A549 (cell line): ENCODE measurements around the gene NOP53. TPM values are rescaled to one million over a fixed set of nuclear protein-coding genes. Genes with fewer than 3 reads are reported as not detected.
A peak's percentile ranks its signal among the peaks of the same experiment; 100 is the strongest.

Experiments used
- BHLHE40 ChIP-seq: IDR thresholded peaks from 2 replicates; pipeline ENCODE4 v1.6.1; 2012; ENCODE audit warnings: low read depth, low read length, inconsistent platforms
- CBX2 ChIP-seq: fragments of 200-600 bp; sonication (generic); IDR thresholded peaks from 2 replicates; pipeline ENCODE4 v1.6.1; 2016; ENCODE audit warnings: low read depth, mild to moderate bottlenecking, borderline replicate concordance
- CBX8 ChIP-seq: fragments of 200-600 bp; sonication (generic); IDR thresholded peaks from 2 replicates; pipeline ENCODE4 v1.6.1; 2016
- CEBPB ChIP-seq, 2 experiments: fragments of >200 bp in 1 of 2; sonication (Bioruptor Twin) in 1 of 2; formaldehyde crosslinking in 1 of 2; IDR thresholded peaks; 2 replicates each; pipeline ENCODE4 v1.6.1; 2012 to 2016
- CHD2 ChIP-seq: fragments of 150-350 bp; IDR thresholded peaks from 2 replicates; pipeline ENCODE4 v1.6.1; 2014; ENCODE audit warnings: low read length; ENCODE audit not compliant: partially characterized antibody
- CHD4 ChIP-seq: fragments of 200-600 bp; sonication (generic); IDR thresholded peaks from 2 replicates; pipeline ENCODE4 v1.6.1; 2016; ENCODE audit warnings: antibody characterized with exemption, mild to moderate bottlenecking, borderline replicate concordance
- EP300 ChIP-seq, 2 experiments: fragments of >200 bp; sonication (Bioruptor Twin); formaldehyde crosslinking; IDR thresholded peaks; 2 replicates in 1 of 2; 3 replicates in 1 of 2; pipeline ENCODE4 v1.6.1; 2016 to 2017
- FOSB ChIP-seq: fragments of 250-450 bp; sonication (Bioruptor Pico); IDR thresholded peaks from 2 replicates; pipeline ENCODE4 v1.5.0; 2020; ENCODE audit warnings: mild to moderate bottlenecking, moderate library complexity
- GATA3 ChIP-seq: IDR thresholded peaks from 2 replicates; pipeline ENCODE4 v1.6.1; 2012; ENCODE audit warnings: borderline replicate concordance
- HDAC2 ChIP-seq: fragments of 200-600 bp; sonication (generic); IDR thresholded peaks from 2 replicates; pipeline ENCODE4 v1.6.1; 2016
- HOXA7 ChIP-seq: fragments of 250-450 bp; sonication (Bioruptor Pico); IDR thresholded peaks from 2 replicates; pipeline ENCODE4 v1.5.0; 2020; ENCODE audit warnings: mild to moderate bottlenecking, moderate library complexity
- HOXB5 ChIP-seq: fragments of 250-450 bp; sonication (Bioruptor Pico); IDR thresholded peaks from 2 replicates; pipeline ENCODE4 v1.5.0; 2020; ENCODE audit warnings: mild to moderate bottlenecking, moderate library complexity
- JUN ChIP-seq, 2 experiments: fragments of >200 bp; sonication (Bioruptor Twin); formaldehyde crosslinking; IDR thresholded peaks; 2 replicates in 1 of 2; 3 replicates in 1 of 2; pipeline ENCODE4 v1.6.1; 2016 to 2017
- KDM1A ChIP-seq: fragments of 200-600 bp; sonication (generic); IDR thresholded peaks from 2 replicates; pipeline ENCODE4 v1.6.1; 2016; ENCODE audit warnings: low read depth, mild to moderate bottlenecking
- KDM5A ChIP-seq: fragments of 200-600 bp; sonication (generic); IDR thresholded peaks from 2 replicates; pipeline ENCODE4 v1.6.1; 2016; ENCODE audit warnings: antibody characterized with exemption, mild to moderate bottlenecking
- MAX ChIP-seq: IDR thresholded peaks from 2 replicates; pipeline ENCODE4 v1.6.1; 2012
- MAZ ChIP-seq: fragments of 150-350 bp; IDR thresholded peaks from 2 replicates; pipeline ENCODE4 v1.6.1; 2014; ENCODE audit warnings: antibody characterized with exemption, low read depth, low read length, borderline replicate concordance
- NR3C1 ChIP-seq: fragments of >200 bp; sonication (Bioruptor Twin); formaldehyde crosslinking; IDR thresholded peaks from 3 replicates; pipeline ENCODE4 v1.6.1; 2017
- PHF8 ChIP-seq: fragments of 200-600 bp; sonication (generic); IDR thresholded peaks from 2 replicates; pipeline ENCODE4 v1.6.1; 2016; ENCODE audit warnings: low read depth, mild to moderate bottlenecking, antibody characterized with exemption, moderate library complexity, borderline replicate concordance
- POLR2A ChIP-seq: IDR thresholded peaks from 2 replicates; pipeline ENCODE4 v1.6.1; 2012; ENCODE audit warnings: mild to moderate bottlenecking, low read length
- POLR2AphosphoS2 ChIP-seq: conservative IDR thresholded peaks from 2 replicates; pipeline ENCODE4 v1.6.1; 2012; ENCODE audit warnings: low read length, improper control_type of control experiment, inconsistent platforms
- RAD21 ChIP-seq, 2 experiments: fragments of >200 bp in 1 of 2; sonication (Bioruptor Twin) in 1 of 2; formaldehyde crosslinking in 1 of 2; IDR thresholded peaks in 1 of 2; conservative IDR thresholded peaks in 1 of 2; 2 replicates in 1 of 2; 3 replicates in 1 of 2; pipeline ENCODE4 v1.6.1; 2012 to 2018; ENCODE audit warnings: inconsistent platforms in 1 of 2
- RARB ChIP-seq: fragments of 250-450 bp; sonication (Bioruptor Pico); IDR thresholded peaks from 2 replicates; pipeline ENCODE4 v1.8.0; 2021; ENCODE audit warnings: mild to moderate bottlenecking, moderate library complexity
- RCOR1 ChIP-seq: fragments of 150-350 bp; IDR thresholded peaks from 2 replicates; pipeline ENCODE4 v1.6.1; 2014; ENCODE audit warnings: antibody characterized with exemption, low read length, low read depth
- RFX5 ChIP-seq: fragments of 450-650 bp; IDR thresholded peaks from 2 replicates; pipeline ENCODE4 v1.7.1; 2014; ENCODE audit warnings: antibody characterized with exemption, mild to moderate bottlenecking, moderate library complexity
- RNF2 ChIP-seq: fragments of 200-600 bp; sonication (generic); IDR thresholded peaks from 2 replicates; pipeline ENCODE4 v1.6.1; 2016; ENCODE audit warnings: low read depth, mild to moderate bottlenecking, antibody characterized with exemption, moderate library complexity, borderline replicate concordance
- TFCP2L1 ChIP-seq: fragments of 250-450 bp; sonication (Bioruptor Pico); IDR thresholded peaks from 2 replicates; pipeline ENCODE4 v1.5.0; 2021; ENCODE audit warnings: mild to moderate bottlenecking
- TP53 ChIP-seq: fragments of 250-450 bp; sonication (Bioruptor Pico); IDR thresholded peaks from 2 replicates; pipeline ENCODE4 v1.5.0; 2021; ENCODE audit warnings: mild to moderate bottlenecking, moderate library complexity
- ZSCAN20 ChIP-seq: fragments of 250-450 bp; sonication (Bioruptor Pico); IDR thresholded peaks from 2 replicates; pipeline ENCODE4 v1.8.0; 2022; ENCODE audit warnings: mild to moderate bottlenecking, moderate library complexity
- polyA plus RNA-seq, 4 experiments: library from polyadenylated mRNA; depleted of rRNA in 3 of 4; stranded (reverse); fragments of >200 nt; fragmentation: RNase III in 1 of 4; extraction: RNeasy Plus Mini Kit Qiagen cat#74134 plus additional on column Dnase treatment in 1 of 4; gene quantifications; 2 replicates in 3 of 4; 3 replicates in 1 of 4; pipeline ENCODE4 v1.2.3, GENCODE V29; 2011 to 2017
- TF ChIP-seq, protein P1 (sequence below): fragments of 450-650 bp; IDR thresholded peaks from 2 replicates; pipeline ENCODE4 v1.6.1; 2014; ENCODE audit warnings: antibody characterized with exemption
- TF ChIP-seq, protein P2 (sequence below): fragments of >200 bp; sonication (Bioruptor Twin); formaldehyde crosslinking; IDR thresholded peaks from 2 replicates; pipeline ENCODE4 v1.6.1; 2016
- TF ChIP-seq, protein P3 (sequence below): IDR thresholded peaks from 2 replicates; pipeline ENCODE4 v1.6.1; 2012
- TF ChIP-seq, protein P4 (sequence below): fragments of >200 bp; sonication (Bioruptor Twin); formaldehyde crosslinking; IDR thresholded peaks from 3 replicates; pipeline ENCODE4 v1.6.1; 2016
- TF ChIP-seq, protein P5 (sequence below): fragments of 250-450 bp; sonication (Bioruptor Pico); IDR thresholded peaks from 2 replicates; pipeline ENCODE4 v1.5.0; 2021; ENCODE audit warnings: mild to moderate bottlenecking, moderate library complexity, borderline replicate concordance

Gene NOP53
- polyA plus RNA-seq, 2 of the 4 experiments (the other 2 are of a cell fraction), result 135 to 182 TPM

DNA sequence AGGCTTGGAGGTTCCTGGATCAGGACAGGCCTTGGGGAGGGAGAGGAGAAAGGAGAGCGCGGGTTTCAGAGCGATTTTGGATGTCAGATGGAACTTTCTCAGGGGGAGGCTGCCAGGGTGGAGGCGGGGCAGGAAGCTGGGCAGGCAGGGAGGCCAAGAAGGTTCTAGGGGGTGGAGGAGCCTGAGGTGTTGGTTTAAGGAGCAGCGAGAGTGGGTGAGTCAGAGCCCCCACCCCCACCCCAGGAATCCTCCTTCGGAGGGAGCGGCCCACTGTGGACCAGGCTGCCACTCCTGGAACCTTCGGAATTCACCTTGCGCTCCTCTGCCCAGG lies 15.9 kb upstream of the NOP53 start (continued):
- TF ChIP-seq, protein P1, sequence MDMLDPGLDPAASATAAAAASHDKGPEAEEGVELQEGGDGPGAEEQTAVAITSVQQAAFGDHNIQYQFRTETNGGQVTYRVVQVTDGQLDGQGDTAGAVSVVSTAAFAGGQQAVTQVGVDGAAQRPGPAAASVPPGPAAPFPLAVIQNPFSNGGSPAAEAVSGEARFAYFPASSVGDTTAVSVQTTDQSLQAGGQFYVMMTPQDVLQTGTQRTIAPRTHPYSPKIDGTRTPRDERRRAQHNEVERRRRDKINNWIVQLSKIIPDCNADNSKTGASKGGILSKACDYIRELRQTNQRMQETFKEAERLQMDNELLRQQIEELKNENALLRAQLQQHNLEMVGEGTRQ, result no peak
- TF ChIP-seq KDM5A, result no peak
- TF ChIP-seq KDM1A, result no peak
- no peak for TF ChIP-seq POLR2AphosphoS2
- no peak for TF ChIP-seq CBX2
- TF ChIP-seq HOXA7 (CRISPR knock-in tag), result no peak
- TF ChIP-seq RAD21 (conservative IDR thresholded peaks at IDR 0.05 in 1 of 2, IDR thresholded peaks at IDR 0.05 in 1 of 2), result no peak; a peak in 3 of 5 replicates
- TF ChIP-seq, protein P2, sequence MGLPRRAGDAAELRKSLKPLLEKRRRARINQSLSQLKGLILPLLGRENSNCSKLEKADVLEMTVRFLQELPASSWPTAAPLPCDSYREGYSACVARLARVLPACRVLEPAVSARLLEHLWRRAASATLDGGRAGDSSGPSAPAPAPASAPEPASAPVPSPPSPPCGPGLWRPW, result no peak
- no peak for TF ChIP-seq TFCP2L1
- peak; percentile 76; the same call in 1 of the 2 replicates for TF ChIP-seq GATA3
- TF ChIP-seq EP300 (IDR thresholded peaks at IDR 0.05), result peak; percentile 31 to 67; a peak in 2 of 5 replicates
- TF ChIP-seq PHF8, result no peak
- TF ChIP-seq ZSCAN20, result no peak
- 0 out of 4 replicates have a peak, but pooled peaks of 1 of the 2 experiments have one; percentile 11 for TF ChIP-seq CEBPB (IDR thresholded peaks at IDR 0.05)
- no peak for TF ChIP-seq RFX5
- TF ChIP-seq, protein P3, sequence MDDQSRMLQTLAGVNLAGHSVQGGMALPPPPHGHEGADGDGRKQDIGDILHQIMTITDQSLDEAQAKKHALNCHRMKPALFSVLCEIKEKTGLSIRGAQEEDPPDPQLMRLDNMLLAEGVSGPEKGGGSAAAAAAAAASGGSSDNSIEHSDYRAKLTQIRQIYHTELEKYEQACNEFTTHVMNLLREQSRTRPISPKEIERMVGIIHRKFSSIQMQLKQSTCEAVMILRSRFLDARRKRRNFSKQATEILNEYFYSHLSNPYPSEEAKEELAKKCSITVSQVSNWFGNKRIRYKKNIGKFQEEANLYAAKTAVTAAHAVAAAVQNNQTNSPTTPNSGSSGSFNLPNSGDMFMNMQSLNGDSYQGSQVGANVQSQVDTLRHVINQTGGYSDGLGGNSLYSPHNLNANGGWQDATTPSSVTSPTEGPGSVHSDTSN, result peak; percentile 64
- TF ChIP-seq NR3C1, result no peak
- TF ChIP-seq CHD2, result no peak
- peak; percentile 100 for TF ChIP-seq MAZ
- TF ChIP-seq, protein P4, sequence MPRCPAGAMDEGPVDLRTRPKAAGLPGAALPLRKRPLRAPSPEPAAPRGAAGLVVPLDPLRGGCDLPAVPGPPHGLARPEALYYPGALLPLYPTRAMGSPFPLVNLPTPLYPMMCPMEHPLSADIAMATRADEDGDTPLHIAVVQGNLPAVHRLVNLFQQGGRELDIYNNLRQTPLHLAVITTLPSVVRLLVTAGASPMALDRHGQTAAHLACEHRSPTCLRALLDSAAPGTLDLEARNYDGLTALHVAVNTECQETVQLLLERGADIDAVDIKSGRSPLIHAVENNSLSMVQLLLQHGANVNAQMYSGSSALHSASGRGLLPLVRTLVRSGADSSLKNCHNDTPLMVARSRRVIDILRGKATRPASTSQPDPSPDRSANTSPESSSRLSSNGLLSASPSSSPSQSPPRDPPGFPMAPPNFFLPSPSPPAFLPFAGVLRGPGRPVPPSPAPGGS, result no peak
- TF ChIP-seq CHD4, result no peak
- TF ChIP-seq POLR2A, result peak; percentile 16; the same call in 1 of the 2 replicates
- TF ChIP-seq, protein P5, sequence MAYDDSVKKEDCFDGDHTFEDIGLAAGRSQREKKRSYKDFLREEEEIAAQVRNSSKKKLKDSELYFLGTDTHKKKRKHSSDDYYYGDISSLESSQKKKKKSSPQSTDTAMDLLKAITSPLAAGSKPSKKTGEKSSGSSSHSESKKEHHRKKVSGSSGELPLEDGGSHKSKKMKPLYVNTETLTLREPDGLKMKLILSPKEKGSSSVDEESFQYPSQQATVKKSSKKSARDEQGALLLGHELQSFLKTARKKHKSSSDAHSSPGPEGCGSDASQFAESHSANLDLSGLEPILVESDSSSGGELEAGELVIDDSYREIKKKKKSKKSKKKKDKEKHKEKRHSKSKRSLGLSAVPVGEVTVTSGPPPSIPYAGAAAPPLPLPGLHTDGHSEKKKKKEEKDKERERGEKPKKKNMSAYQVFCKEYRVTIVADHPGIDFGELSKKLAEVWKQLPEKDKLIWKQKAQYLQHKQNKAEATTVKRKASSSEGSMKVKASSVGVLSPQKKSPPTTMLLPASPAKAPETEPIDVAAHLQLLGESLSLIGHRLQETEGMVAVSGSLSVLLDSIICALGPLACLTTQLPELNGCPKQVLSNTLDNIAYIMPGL (CRISPR knock-in tag), result no peak
- TF ChIP-seq MAX, result peak; percentile 92
- TF ChIP-seq TP53 (CRISPR knock-in tag), result no peak
- no peak for TF ChIP-seq RARB (CRISPR knock-in tag)
- TF ChIP-seq CBX8, result no peak
- no peak for TF ChIP-seq HOXB5 (CRISPR knock-in tag)
- no peak for TF ChIP-seq FOSB (CRISPR knock-in tag)
- no peak for TF ChIP-seq RNF2
- no peak for TF ChIP-seq HDAC2
- peak; percentile 56 to 89; a peak in 4 of 5 replicates for TF ChIP-seq JUN (IDR thresholded peaks at IDR 0.05)
- TF ChIP-seq RCOR1, result no peak
- no peak for TF ChIP-seq BHLHE40
